GM13977 (cell line): Measurements from ENCODE around the gene INHA.
A peak's percentile ranks its signal among the peaks of the same experiment; 100 is the strongest.

Experiments
- DNase-seq: peaks from one replicate; pipeline ENCODE4 v3.0.0; 2012; ENCODE audit warnings: low spot score
- in situ Hi-C: fragments of 300-500 bp; cut with MboI; formaldehyde crosslinking; loops from one replicate; pipeline ENCODE4 v1.12.0; 2022; ENCODE audit warnings: low sequenced_read_pairs, low pct_unique_long_range_greater_than_20kb, mixed read lengths, inconsistent platforms; ENCODE audit not compliant: unreplicated experiment
- TF ChIP-seq, protein P1 (sequence below): IDR thresholded peaks from 2 replicates; pipeline ENCODE4 v1.5.1; 2012; ENCODE audit warnings: mild to moderate bottlenecking, control low read depth; ENCODE audit not compliant: insufficient read depth; ENCODE audit errors: extremely low read depth, missing control alignments

INHA gene

DNA sequence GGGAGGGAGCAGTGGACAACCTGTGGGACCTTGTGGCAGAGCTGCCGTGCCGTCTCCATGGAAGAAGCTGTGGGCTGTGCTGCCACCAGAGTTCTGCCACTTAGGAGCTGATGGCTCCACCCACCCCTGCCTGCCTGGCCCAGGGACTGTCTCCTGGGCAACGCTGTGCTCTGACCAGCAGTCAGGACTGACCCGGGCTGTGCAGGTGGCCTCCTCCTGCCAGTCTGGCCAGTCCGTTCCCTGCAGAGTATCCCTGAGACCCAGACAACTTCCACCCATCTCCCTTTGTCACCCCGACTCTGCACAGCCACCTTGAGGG is 45.1 kb upstream of the INHA start:
- in situ Hi-C loops = no loop called here
- no peak for DNase-seq
- TF ChIP-seq, protein P1, sequence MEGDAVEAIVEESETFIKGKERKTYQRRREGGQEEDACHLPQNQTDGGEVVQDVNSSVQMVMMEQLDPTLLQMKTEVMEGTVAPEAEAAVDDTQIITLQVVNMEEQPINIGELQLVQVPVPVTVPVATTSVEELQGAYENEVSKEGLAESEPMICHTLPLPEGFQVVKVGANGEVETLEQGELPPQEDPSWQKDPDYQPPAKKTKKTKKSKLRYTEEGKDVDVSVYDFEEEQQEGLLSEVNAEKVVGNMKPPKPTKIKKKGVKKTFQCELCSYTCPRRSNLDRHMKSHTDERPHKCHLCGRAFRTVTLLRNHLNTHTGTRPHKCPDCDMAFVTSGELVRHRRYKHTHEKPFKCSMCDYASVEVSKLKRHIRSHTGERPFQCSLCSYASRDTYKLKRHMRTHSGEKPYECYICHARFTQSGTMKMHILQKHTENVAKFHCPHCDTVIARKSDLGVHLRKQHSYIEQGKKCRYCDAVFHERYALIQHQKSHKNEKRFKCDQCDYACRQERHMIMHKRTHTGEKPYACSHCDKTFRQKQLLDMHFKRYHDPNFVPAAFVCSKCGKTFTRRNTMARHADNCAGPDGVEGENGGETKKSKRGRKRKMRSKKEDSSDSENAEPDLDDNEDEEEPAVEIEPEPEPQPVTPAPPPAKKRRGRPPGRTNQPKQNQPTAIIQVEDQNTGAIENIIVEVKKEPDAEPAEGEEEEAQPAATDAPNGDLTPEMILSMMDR = no peak

DNA sequence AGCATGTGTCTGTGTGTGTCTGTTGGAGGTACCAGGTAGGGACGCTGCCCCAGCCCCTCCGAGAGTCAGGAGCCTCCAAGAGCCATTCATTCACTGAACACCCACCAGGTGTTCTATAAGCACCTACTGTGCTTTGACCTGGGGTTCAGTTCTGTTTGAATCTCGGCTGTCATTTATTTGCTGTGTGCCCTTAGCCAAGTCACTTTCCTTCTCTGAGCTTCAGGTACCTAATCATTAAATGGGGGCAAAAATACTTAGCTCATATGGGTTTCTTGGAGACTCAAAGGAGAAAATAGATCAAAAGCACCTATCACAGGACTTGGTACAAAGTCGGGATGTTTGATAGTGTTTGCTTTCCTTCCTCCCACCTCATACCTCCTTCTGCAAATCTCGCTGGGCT is 44.6 kb upstream of the INHA start:
- TF ChIP-seq, protein P1 = no peak
- no peak for DNase-seq
- in situ Hi-C loops = no loop called here

GRCh38 chr2:219530048-219530963 is 41.8 kb upstream of the INHA start:
- DNase-seq = peak; percentile 95
- in situ Hi-C loops = loop anchor here (10.0 kb wide), 1 partner anchor 126 kb away; no protein-coding TSS in a partner anchor
- TF ChIP-seq, protein P1 = peak; percentile 95

GRCh38 chr2:219531639-219532377 is 40.3 kb upstream of the INHA start:
- DNase-seq = no peak
- TF ChIP-seq, protein P1 = no peak
- in situ Hi-C loops = loop anchor here (10.0 kb wide), 1 partner anchor 127 kb away; no protein-coding TSS in a partner anchor

- TF ChIP-seq, protein P1 = no peak
- in situ Hi-C loops = loop anchor here (10.0 kb wide), 1 partner anchor 128 kb away; no protein-coding TSS in a partner anchor
- DNase-seq = no peak
Observed at GRCh38 chr2:219532378-219532649, 39.8 kb upstream of the INHA start.

DNA sequence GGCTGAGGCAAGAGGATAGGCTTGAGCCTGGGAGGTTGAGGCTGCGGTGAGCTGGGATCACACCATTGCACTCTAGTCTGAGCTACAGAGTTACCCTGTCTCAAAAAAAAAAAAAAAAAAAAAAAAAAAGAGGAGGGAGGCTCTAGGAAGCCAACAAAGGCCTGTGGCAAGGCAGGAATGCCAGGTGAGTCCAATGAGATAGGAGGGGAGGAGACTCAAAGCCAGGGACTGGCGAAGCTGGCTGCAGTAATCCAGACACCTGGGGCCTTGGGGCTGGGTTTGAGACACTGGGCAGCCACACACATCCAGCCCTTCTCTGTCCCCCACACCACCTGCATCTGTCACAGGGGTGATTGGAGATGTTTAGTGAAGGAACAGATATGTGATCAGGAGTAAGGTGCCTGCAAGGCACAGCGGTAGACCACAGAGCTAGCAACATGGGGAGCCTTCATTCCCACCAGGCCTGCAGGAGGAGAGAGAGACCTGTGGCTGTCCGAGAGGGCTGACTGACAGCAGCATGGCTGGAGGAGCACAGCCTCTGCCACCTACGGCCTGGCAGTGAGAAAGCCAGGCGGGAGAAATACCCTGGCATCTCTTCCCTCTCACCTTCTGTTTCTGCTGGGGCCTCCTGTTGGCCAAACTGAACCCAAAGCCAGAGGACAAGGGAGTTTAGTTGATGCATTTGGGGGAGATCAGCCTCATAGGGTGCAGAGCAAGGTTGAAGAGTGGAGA is 38.0 kb upstream of the INHA start:
- DNase-seq = no peak
- TF ChIP-seq, protein P1 = no peak
- in situ Hi-C loops = loop anchor here (10.0 kb wide), 1 partner anchor 129 kb away; no protein-coding TSS in a partner anchor
